BLaER1 (cell line): Measurements from ENCODE around the gene RHOBTB1.

ENCODE experiments used
- H3K27ac ChIP-seq: shearing (Covaris generic); formaldehyde crosslinking; 2 replicates; pipeline ENCODE4 v1.8.1; 2022
- H3K27me3 ChIP-seq: shearing (Covaris generic); formaldehyde crosslinking; 2 replicates; pipeline ENCODE4 v1.8.1; 2022
- H3K36me3 ChIP-seq: shearing (Covaris generic); formaldehyde crosslinking; 2 replicates; pipeline ENCODE4 v1.8.1; 2022
- H3K4me1 ChIP-seq: shearing (Covaris generic); formaldehyde crosslinking; 2 replicates; pipeline ENCODE4 v1.8.1; 2022
- H3K4me2 ChIP-seq: shearing (Covaris generic); formaldehyde crosslinking; 2 replicates; pipeline ENCODE4 v1.8.1; 2022
- H3K4me3 ChIP-seq: shearing (Covaris generic); formaldehyde crosslinking; 2 replicates; pipeline ENCODE4 v1.8.1; 2022
- H3K9ac ChIP-seq: shearing (Covaris generic); formaldehyde crosslinking; 2 replicates; pipeline ENCODE4 v1.8.1; 2022
- H3K9me3 ChIP-seq: shearing (Covaris generic); formaldehyde crosslinking; 2 replicates; pipeline ENCODE4 v1.8.1; 2022
- H4K20me1 ChIP-seq: shearing (Covaris generic); formaldehyde crosslinking; 2 replicates; pipeline ENCODE4 v1.8.1; 2022
- Cebpa-rat ChIP-seq: shearing (Covaris generic); IDR thresholded peaks from 2 replicates; pipeline ENCODE4 v1.8.1; 2022

Gene RHOBTB1

GRCh38 chr10:60942788-60943315, 1.1 kb downstream of the RHOBTB1 start:
- Histone ChIP-seq H3K4me1 (peaks cover 38% of the 10 kb centered on the region), H3K9ac (peak overlapping the region; percentile 94), H3K9me3 (no peaks in the 10 kb centered on the region), H3K27me3 (no peaks in the 10 kb centered on the region), H3K4me3 (peak overlapping the region; percentile 90), H4K20me1 (no peaks in the 10 kb centered on the region), H3K4me2 (peak overlapping the region; percentile 93), H3K36me3 (peaks cover 11% of the 10 kb centered on the region), H3K27ac (peak overlapping the region; percentile 95)
- TF ChIP-seq Cebpa-rat: no peak

GRCh38 chr10:60942134-60942787, 1.7 kb downstream of the RHOBTB1 start:
- Histone ChIP-seq H3K4me1 (peaks cover 38% of the 10 kb centered on the region), H3K4me2 (peak overlapping the region; percentile 93), H3K27me3 (no peaks in the 10 kb centered on the region), H3K36me3 (peaks cover 14% of the 10 kb centered on the region), H4K20me1 (no peaks in the 10 kb centered on the region), H3K9me3 (no peaks in the 10 kb centered on the region), H3K27ac (peak overlapping the region; percentile 95; the same call in 1 of the 2 replicates), H3K9ac (peak overlapping the region; percentile 94), H3K4me3 (peak overlapping the region; percentile 90)
- TF ChIP-seq Cebpa-rat: no peak

- Histone ChIP-seq H3K4me2 (no peak overlapping the region), H3K27ac (no peak overlapping the region), H3K27me3 (no peaks in the 10 kb centered on the region), H4K20me1 (no peaks in the 10 kb centered on the region), H3K9me3 (no peaks in the 10 kb centered on the region), H3K9ac (no peak overlapping the region), H3K4me1 (peaks cover 25% of the 10 kb centered on the region), H3K36me3 (peaks cover 14% of the 10 kb centered on the region), H3K4me3 (no peak overlapping the region)
- TF ChIP-seq Cebpa-rat: no peak
Observed at GRCh38 chr10:60940446-60940845, 3.5 kb downstream of the RHOBTB1 start.

- Histone ChIP-seq H3K4me3 (no peak overlapping the region), H4K20me1 (no peaks in the 10 kb centered on the region), H3K27me3 (no peaks in the 10 kb centered on the region), H3K9ac (no peak overlapping the region), H3K4me1 (peaks cover 15% of the 10 kb centered on the region), H3K36me3 (peaks cover 18% of the 10 kb centered on the region), H3K4me2 (no peak overlapping the region), H3K9me3 (no peaks in the 10 kb centered on the region), H3K27ac (no peak overlapping the region)
- no peak for TF ChIP-seq Cebpa-rat
Observed at GRCh38 chr10:60937784-60938654, 6.0 kb downstream of the RHOBTB1 start.

GRCh38 chr10:60937022-60937421, 7.0 kb downstream of the RHOBTB1 start:
- H3K4me2 ChIP-seq: no peak overlapping the region
- peaks cover 21% of the 10 kb centered on the region for H3K36me3 ChIP-seq
- H3K9ac ChIP-seq: no peak overlapping the region
- H3K4me1 ChIP-seq: peaks cover 5% of the 10 kb centered on the region
- no peak overlapping the region for H3K4me3 ChIP-seq
- no peak for TF ChIP-seq Cebpa-rat
- no peaks in the 10 kb centered on the region for H3K9me3 ChIP-seq
- no peak overlapping the region for H3K27ac ChIP-seq
- H4K20me1 ChIP-seq: no peaks in the 10 kb centered on the region
- no peaks in the 10 kb centered on the region for H3K27me3 ChIP-seq

- Histone ChIP-seq H4K20me1 (no peaks in the 10 kb centered on the region), H3K36me3 (peaks cover 28% of the 10 kb centered on the region), H3K4me2 (no peak overlapping the region), H3K9me3 (no peaks in the 10 kb centered on the region), H3K4me1 (no peaks in the 10 kb centered on the region), H3K27me3 (no peaks in the 10 kb centered on the region), H3K4me3 (no peak overlapping the region), H3K9ac (no peak overlapping the region), H3K27ac (no peak overlapping the region)
- TF ChIP-seq Cebpa-rat: no peak
Observed at GRCh38 chr10:60934215-60935175, 9.5 kb downstream of the RHOBTB1 start.

- Histone ChIP-seq H3K9ac (no peak overlapping the region), H3K4me1 (no peaks in the 10 kb centered on the region), H3K36me3 (peaks cover 26% of the 10 kb centered on the region), H3K4me2 (no peak overlapping the region), H3K9me3 (peaks cover 7% of the 10 kb centered on the region), H3K27me3 (no peaks in the 10 kb centered on the region), H4K20me1 (no peaks in the 10 kb centered on the region), H3K27ac (no peak overlapping the region), H3K4me3 (no peak overlapping the region)
- no peak for TF ChIP-seq Cebpa-rat
Observed at GRCh38 chr10:60932756-60933155, 11.2 kb downstream of the RHOBTB1 start.

GRCh38 chr10:60930237-60930636, 13.7 kb downstream of the RHOBTB1 start:
- no peak overlapping the region for H3K4me3 ChIP-seq
- H3K27ac ChIP-seq: no peak overlapping the region
- H3K36me3 ChIP-seq: peaks cover 27% of the 10 kb centered on the region
- TF ChIP-seq Cebpa-rat: no peak
- H3K4me1 ChIP-seq: no peaks in the 10 kb centered on the region
- H3K9me3 ChIP-seq: peaks cover 14% of the 10 kb centered on the region
- no peak overlapping the region for H3K4me2 ChIP-seq
- H3K9ac ChIP-seq: no peak overlapping the region
- no peaks in the 10 kb centered on the region for H3K27me3 ChIP-seq
- H4K20me1 ChIP-seq: no peaks in the 10 kb centered on the region

GRCh38 chr10:60921633-60922032, 22.4 kb downstream of the RHOBTB1 start:
- peak overlapping the region; percentile 41 for H3K4me2 ChIP-seq
- H4K20me1 ChIP-seq: no peaks in the 10 kb centered on the region
- no peak overlapping the region for H3K9ac ChIP-seq
- no peak overlapping the region for H3K27ac ChIP-seq
- no peak overlapping the region for H3K4me3 ChIP-seq
- H3K27me3 ChIP-seq: no peaks in the 10 kb centered on the region
- peaks cover 14% of the 10 kb centered on the region for H3K4me1 ChIP-seq
- peaks cover 23% of the 10 kb centered on the region for H3K36me3 ChIP-seq
- peaks cover 25% of the 10 kb centered on the region for H3K9me3 ChIP-seq
- no peak for TF ChIP-seq Cebpa-rat
